Measurements from ENCODE around the gene FOXL3.

FOXL3 gene

GRCh38 chr7:290554-291372 lies 793 bp downstream of the FOXL3 start:
- no peak overlapping the region for H3K4me2 ChIP-seq (ENCODE audit: low read depth, low read length, poor library complexity, severe bottlenecking)
- H3K27ac ChIP-seq (ENCODE audit: low read depth, low read length), result no peak overlapping the region
- H3K79me2 ChIP-seq (ENCODE audit: insufficient read depth, low read length), result no peaks in the 10 kb centered on the region
- no peak overlapping the region for H2AFZ ChIP-seq (ENCODE audit: low read depth, low read length, severe bottlenecking)
- H3K9ac ChIP-seq (ENCODE audit: low read length), result no peak overlapping the region
- H3K4me3 ChIP-seq (ENCODE audit: insufficient read depth, low read length, poor library complexity, severe bottlenecking), result no peak overlapping the region
- H3K36me3 ChIP-seq (ENCODE audit: low read length), result no peaks in the 10 kb centered on the region
- no peaks in the 10 kb centered on the region for H3K9me2 ChIP-seq (replicated peaks; ENCODE audit: insufficient read depth, low read length)
- TF ChIP-seq CTCF (IDR thresholded peaks at IDR 0.05; ENCODE audit: insufficient read depth, low read length, poor library complexity, severe bottlenecking) (no peak), EZH2phosphoT487 (conservative IDR thresholded peaks at IDR 0.05; ENCODE audit: low read length) (no peak)
- no peaks in the 10 kb centered on the region for H3K27me3 ChIP-seq (ENCODE audit: low read length)
- H3K9me3 ChIP-seq (ENCODE audit: insufficient read depth, low read length), result no peaks in the 10 kb centered on the region
- H4K20me1 ChIP-seq (ENCODE audit: low read depth, low read length), result no peaks in the 10 kb centered on the region
- H3F3A ChIP-seq (ENCODE audit: insufficient read depth), result no peaks in the 10 kb centered on the region

GRCh38 chr7:291373-292092 lies 1.6 kb downstream of the FOXL3 start:
- Histone ChIP-seq H3K4me3 (ENCODE audit: insufficient read depth, low read length, poor library complexity, severe bottlenecking) (no peak overlapping the region), H3K9me2 (replicated peaks; ENCODE audit: insufficient read depth, low read length) (no peaks in the 10 kb centered on the region), H3K4me2 (ENCODE audit: low read depth, low read length, poor library complexity, severe bottlenecking) (no peak overlapping the region), H3K79me2 (ENCODE audit: insufficient read depth, low read length) (no peaks in the 10 kb centered on the region), H2AFZ (ENCODE audit: low read depth, low read length, severe bottlenecking) (no peak overlapping the region), H3K27ac (ENCODE audit: low read depth, low read length) (no peak overlapping the region), H3K36me3 (ENCODE audit: low read length) (no peaks in the 10 kb centered on the region), H3F3A (ENCODE audit: insufficient read depth) (no peaks in the 10 kb centered on the region), H3K9ac (ENCODE audit: low read length) (no peak overlapping the region), H4K20me1 (ENCODE audit: low read depth, low read length) (no peaks in the 10 kb centered on the region), H3K9me3 (ENCODE audit: insufficient read depth, low read length) (no peaks in the 10 kb centered on the region), H3K27me3 (ENCODE audit: low read length) (no peaks in the 10 kb centered on the region)
- no peak for TF ChIP-seq EZH2phosphoT487 (conservative IDR thresholded peaks at IDR 0.05; ENCODE audit: low read length)

- Histone ChIP-seq H3K9ac (ENCODE audit: low read length) (no peak overlapping the region), H4K20me1 (ENCODE audit: low read depth, low read length) (no peaks in the 10 kb centered on the region), H2AFZ (ENCODE audit: low read depth, low read length, severe bottlenecking) (no peak overlapping the region), H3K27me3 (ENCODE audit: low read length) (no peaks in the 10 kb centered on the region), H3K27ac (ENCODE audit: low read depth, low read length) (no peak overlapping the region), H3K9me3 (ENCODE audit: insufficient read depth, low read length) (no peaks in the 10 kb centered on the region), H3K9me2 (replicated peaks; ENCODE audit: insufficient read depth, low read length) (no peaks in the 10 kb centered on the region), H3F3A (ENCODE audit: insufficient read depth) (no peaks in the 10 kb centered on the region), H3K36me3 (ENCODE audit: low read length) (no peaks in the 10 kb centered on the region), H3K4me3 (ENCODE audit: insufficient read depth, low read length, poor library complexity, severe bottlenecking) (no peak overlapping the region), H3K4me2 (ENCODE audit: low read depth, low read length, poor library complexity, severe bottlenecking) (no peak overlapping the region), H3K79me2 (ENCODE audit: insufficient read depth, low read length) (no peaks in the 10 kb centered on the region)
- TF ChIP-seq EZH2phosphoT487 (conservative IDR thresholded peaks at IDR 0.05; ENCODE audit: low read length) (no peak), CTCF (IDR thresholded peaks at IDR 0.05; ENCODE audit: insufficient read depth, low read length, poor library complexity, severe bottlenecking) (no peak)
Measured at GRCh38 chr7:292226-292625, 2.3 kb downstream of the FOXL3 start.

- no peaks in the 10 kb centered on the region for H3K27me3 ChIP-seq (ENCODE audit: low read length)
- no peaks in the 10 kb centered on the region for H3K9me3 ChIP-seq (ENCODE audit: insufficient read depth, low read length)
- H3K27ac ChIP-seq (ENCODE audit: low read depth, low read length), result no peak overlapping the region
- H3K9me2 ChIP-seq (replicated peaks; ENCODE audit: insufficient read depth, low read length), result no peaks in the 10 kb centered on the region
- H3K4me2 ChIP-seq (ENCODE audit: low read depth, low read length, poor library complexity, severe bottlenecking), result no peak overlapping the region
- H3K36me3 ChIP-seq (ENCODE audit: low read length), result no peaks in the 10 kb centered on the region
- H3K79me2 ChIP-seq (ENCODE audit: insufficient read depth, low read length), result no peaks in the 10 kb centered on the region
- no peaks in the 10 kb centered on the region for H4K20me1 ChIP-seq (ENCODE audit: low read depth, low read length)
- H3F3A ChIP-seq (ENCODE audit: insufficient read depth), result no peaks in the 10 kb centered on the region
- no peak overlapping the region for H3K9ac ChIP-seq (ENCODE audit: low read length)
- H3K4me3 ChIP-seq (ENCODE audit: insufficient read depth, low read length, poor library complexity, severe bottlenecking), result no peak overlapping the region
- no peak overlapping the region for H2AFZ ChIP-seq (ENCODE audit: low read depth, low read length, severe bottlenecking)
- TF ChIP-seq CTCF (IDR thresholded peaks at IDR 0.05; ENCODE audit: insufficient read depth, low read length, poor library complexity, severe bottlenecking) (no peak), EZH2phosphoT487 (conservative IDR thresholded peaks at IDR 0.05; ENCODE audit: low read length) (no peak)
Measured at GRCh38 chr7:292826-293225, 2.9 kb downstream of the FOXL3 start.

Measured in SU-DHL-6 (cell line).